GM20000 (cell line): ENCODE results near the gene PRSS56.

ENCODE experiments used
- DNase-seq: peaks from one replicate; pipeline ENCODE4 v3.0.0; 2012; ENCODE audit warnings: low spot score
- CTCF ChIP-seq: IDR thresholded peaks from 2 replicates; pipeline ENCODE4 v1.5.1; 2012; ENCODE audit warnings: mild to moderate bottlenecking, control low read depth; ENCODE audit errors: extremely low read depth, missing control alignments

PRSS56 gene

GRCh38 chr2:232498452-232498851 lies 21.7 kb upstream of the PRSS56 start:
- no peak for DNase-seq
- no peak for TF ChIP-seq CTCF

GRCh38 chr2:232501331-232501771 lies 18.8 kb upstream of the PRSS56 start:
- TF ChIP-seq CTCF: no peak
- no peak for DNase-seq

GRCh38 chr2:232501794-232502390 lies 18.3 kb upstream of the PRSS56 start:
- TF ChIP-seq CTCF: no peak
- no peak for DNase-seq

- DNase-seq: no peak
- TF ChIP-seq CTCF: no peak
Observed at GRCh38 chr2:232502511-232502910, 17.7 kb upstream of the PRSS56 start.

GRCh38 chr2:232502911-232503808 lies 17.0 kb upstream of the PRSS56 start:
- no peak for DNase-seq
- TF ChIP-seq CTCF: no peak

- DNase-seq: no peak
- TF ChIP-seq CTCF: no peak
Observed at GRCh38 chr2:232503809-232504323, 16.3 kb upstream of the PRSS56 start.

GRCh38 chr2:232504438-232504837 lies 15.8 kb upstream of the PRSS56 start:
- no peak for DNase-seq

More at GRCh38 chr2:232504438-232504837, 15.8 kb upstream of the PRSS56 start:
- TF ChIP-seq CTCF: no peak
